ENCODE measurements around the gene FLNC.

The FLNC gene

GRCh38 chr7:128888756-128889095 lies 58.5 kb downstream of the FLNC start:
- no peak for TF ChIP-seq CTCF (IDR thresholded peaks at IDR 0.05; ENCODE audit: control insufficient read depth, extremely low read depth, insufficient read depth)
- no peak for DNase-seq (ENCODE audit: low read depth)
- H3K4me3 ChIP-seq (ENCODE audit: low read depth, low read length): no peak overlapping the region

GRCh38 chr7:128889121-128889520 lies 58.9 kb downstream of the FLNC start:
- no peak for TF ChIP-seq CTCF (IDR thresholded peaks at IDR 0.05; ENCODE audit: control insufficient read depth, extremely low read depth, insufficient read depth)
- H3K4me3 ChIP-seq (ENCODE audit: low read depth, low read length): no peak overlapping the region
- no peak for DNase-seq (ENCODE audit: low read depth)

- no peak overlapping the region for H3K4me3 ChIP-seq (ENCODE audit: low read depth, low read length)
- TF ChIP-seq CTCF (IDR thresholded peaks at IDR 0.05; ENCODE audit: control insufficient read depth, extremely low read depth, insufficient read depth): no peak
- DNase-seq (ENCODE audit: low read depth): no peak
Measured at GRCh38 chr7:128890306-128891109, 60.3 kb downstream of the FLNC start.

GRCh38 chr7:128891110-128891941 lies 61.1 kb downstream of the FLNC start:
- no peak for TF ChIP-seq CTCF (IDR thresholded peaks at IDR 0.05; ENCODE audit: control insufficient read depth, extremely low read depth, insufficient read depth)
- H3K4me3 ChIP-seq (ENCODE audit: low read depth, low read length): 0 out of 2 replicates have a peak overlapping the region, but pooled peaks have one; percentile 4

GRCh38 chr7:128891942-128892269 lies 61.7 kb downstream of the FLNC start:
- no peak overlapping the region for H3K4me3 ChIP-seq (ENCODE audit: low read depth, low read length)
- DNase-seq (ENCODE audit: low read depth): no peak
- TF ChIP-seq CTCF (IDR thresholded peaks at IDR 0.05; ENCODE audit: control insufficient read depth, extremely low read depth, insufficient read depth): no peak

More at GRCh38 chr7:128891110-128891941, 61.1 kb downstream of the FLNC start:
- no peak for DNase-seq (ENCODE audit: low read depth)

- no peak for TF ChIP-seq CTCF (IDR thresholded peaks at IDR 0.05; ENCODE audit: control insufficient read depth, extremely low read depth, insufficient read depth)
- no peak overlapping the region for H3K4me3 ChIP-seq (ENCODE audit: low read depth, low read length)
- DNase-seq (ENCODE audit: low read depth): no peak
Measured at GRCh38 chr7:128892521-128893250, 62.5 kb downstream of the FLNC start.

Measured in LNCaP clone FGC (cell line).